ENCODE results near the gene TPRN.

DNA sequence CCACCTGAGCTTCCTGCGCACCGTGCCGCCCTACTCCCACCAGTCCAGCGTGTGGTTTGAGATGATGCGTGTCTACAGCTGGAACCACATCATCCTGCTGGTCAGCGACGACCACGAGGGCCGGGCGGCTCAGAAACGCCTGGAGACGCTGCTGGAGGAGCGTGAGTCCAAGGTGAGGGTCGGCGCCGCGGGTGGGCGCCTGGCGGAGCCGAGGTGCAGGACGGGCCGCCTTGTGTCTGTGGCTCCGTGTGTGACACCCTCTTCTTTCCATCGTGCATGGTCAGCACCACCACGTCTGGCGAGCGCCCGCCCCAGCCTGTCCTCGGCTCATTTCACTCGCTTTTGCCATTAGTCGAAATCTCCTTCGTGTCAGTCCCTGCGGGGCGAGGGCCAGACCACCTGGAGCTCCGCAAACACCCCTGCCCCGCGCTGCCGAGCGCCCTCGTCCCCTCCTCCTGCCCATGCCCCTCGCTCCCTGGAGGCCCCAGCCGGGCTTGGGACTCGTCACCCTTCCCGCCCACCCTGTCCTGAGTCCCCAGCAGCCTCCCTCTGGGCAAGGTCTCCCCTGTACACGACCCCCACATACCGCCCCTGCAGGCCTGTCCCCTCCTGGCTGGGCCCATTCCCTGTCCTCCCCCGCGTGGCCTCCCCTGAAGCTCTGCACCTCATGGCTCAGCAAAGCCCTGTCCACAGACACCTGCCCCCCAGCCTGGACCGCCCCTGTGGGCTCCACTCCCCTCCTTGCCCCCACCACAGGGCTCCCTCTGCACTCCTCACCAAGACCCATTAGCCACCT, 54.6 kb downstream of the TPRN start:
- TF ChIP-seq RAD21 (conservative IDR thresholded peaks at IDR 0.05) (no peak), POLR2AphosphoS5 (IDR thresholded peaks at IDR 0.05) (no peak), EP300 (conservative IDR thresholded peaks at IDR 0.05; ENCODE audit: poor library complexity, severe bottlenecking) (no peak)
- TF ChIP-seq, protein P1, sequence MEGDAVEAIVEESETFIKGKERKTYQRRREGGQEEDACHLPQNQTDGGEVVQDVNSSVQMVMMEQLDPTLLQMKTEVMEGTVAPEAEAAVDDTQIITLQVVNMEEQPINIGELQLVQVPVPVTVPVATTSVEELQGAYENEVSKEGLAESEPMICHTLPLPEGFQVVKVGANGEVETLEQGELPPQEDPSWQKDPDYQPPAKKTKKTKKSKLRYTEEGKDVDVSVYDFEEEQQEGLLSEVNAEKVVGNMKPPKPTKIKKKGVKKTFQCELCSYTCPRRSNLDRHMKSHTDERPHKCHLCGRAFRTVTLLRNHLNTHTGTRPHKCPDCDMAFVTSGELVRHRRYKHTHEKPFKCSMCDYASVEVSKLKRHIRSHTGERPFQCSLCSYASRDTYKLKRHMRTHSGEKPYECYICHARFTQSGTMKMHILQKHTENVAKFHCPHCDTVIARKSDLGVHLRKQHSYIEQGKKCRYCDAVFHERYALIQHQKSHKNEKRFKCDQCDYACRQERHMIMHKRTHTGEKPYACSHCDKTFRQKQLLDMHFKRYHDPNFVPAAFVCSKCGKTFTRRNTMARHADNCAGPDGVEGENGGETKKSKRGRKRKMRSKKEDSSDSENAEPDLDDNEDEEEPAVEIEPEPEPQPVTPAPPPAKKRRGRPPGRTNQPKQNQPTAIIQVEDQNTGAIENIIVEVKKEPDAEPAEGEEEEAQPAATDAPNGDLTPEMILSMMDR (IDR thresholded peaks at IDR 0.05; ENCODE audit: poor library complexity, severe bottlenecking): no peak
- TF ChIP-seq, protein P2, sequence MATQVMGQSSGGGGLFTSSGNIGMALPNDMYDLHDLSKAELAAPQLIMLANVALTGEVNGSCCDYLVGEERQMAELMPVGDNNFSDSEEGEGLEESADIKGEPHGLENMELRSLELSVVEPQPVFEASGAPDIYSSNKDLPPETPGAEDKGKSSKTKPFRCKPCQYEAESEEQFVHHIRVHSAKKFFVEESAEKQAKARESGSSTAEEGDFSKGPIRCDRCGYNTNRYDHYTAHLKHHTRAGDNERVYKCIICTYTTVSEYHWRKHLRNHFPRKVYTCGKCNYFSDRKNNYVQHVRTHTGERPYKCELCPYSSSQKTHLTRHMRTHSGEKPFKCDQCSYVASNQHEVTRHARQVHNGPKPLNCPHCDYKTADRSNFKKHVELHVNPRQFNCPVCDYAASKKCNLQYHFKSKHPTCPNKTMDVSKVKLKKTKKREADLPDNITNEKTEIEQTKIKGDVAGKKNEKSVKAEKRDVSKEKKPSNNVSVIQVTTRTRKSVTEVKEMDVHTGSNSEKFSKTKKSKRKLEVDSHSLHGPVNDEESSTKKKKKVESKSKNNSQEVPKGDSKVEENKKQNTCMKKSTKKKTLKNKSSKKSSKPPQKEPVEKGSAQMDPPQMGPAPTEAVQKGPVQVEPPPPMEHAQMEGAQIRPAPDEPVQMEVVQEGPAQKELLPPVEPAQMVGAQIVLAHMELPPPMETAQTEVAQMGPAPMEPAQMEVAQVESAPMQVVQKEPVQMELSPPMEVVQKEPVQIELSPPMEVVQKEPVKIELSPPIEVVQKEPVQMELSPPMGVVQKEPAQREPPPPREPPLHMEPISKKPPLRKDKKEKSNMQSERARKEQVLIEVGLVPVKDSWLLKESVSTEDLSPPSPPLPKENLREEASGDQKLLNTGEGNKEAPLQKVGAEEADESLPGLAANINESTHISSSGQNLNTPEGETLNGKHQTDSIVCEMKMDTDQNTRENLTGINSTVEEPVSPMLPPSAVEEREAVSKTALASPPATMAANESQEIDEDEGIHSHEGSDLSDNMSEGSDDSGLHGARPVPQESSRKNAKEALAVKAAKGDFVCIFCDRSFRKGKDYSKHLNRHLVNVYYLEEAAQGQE (IDR thresholded peaks at IDR 0.05; ENCODE audit: borderline replicate concordance): no peak
